ENCODE measurements around the gene ATP8B4. TPM values are rescaled to one million over a fixed set of nuclear protein-coding genes. Genes with fewer than 3 reads are reported as not detected.

ATP8B4 gene
- total RNA-seq = 0.42 and 0.73 TPM in 2 replicates
- total RNA-seq (2013) = 0.68 TPM
- polyA plus RNA-seq = 0.19 TPM in 1 of 2 replicates, not detected in the other
- 0.26 and 1.3 TPM in 2 replicates for polyA minus RNA-seq

GRCh38 chr15:50119063-50120040, at the start of gene ATP8B4:
TSS of gene ATP8B4 (minus strand) at chr15:50119233. CDS start at chr15:50106966, 12,267 bp downstream.
- Histone ChIP-seq H3K4me1 (ENCODE audit: control insufficient read depth in 2 of 2, insufficient read depth in 2 of 2, low read length in 2 of 2) (peaks cover 0 to 2% of the 10 kb centered on the region in 2 donors), H3K27ac (ENCODE audit: low read length in 2 of 2) (no peak within 1 kb of the TSS), H3K36me3 (replicated peaks in 1 of 2; ENCODE audit: control extremely low read depth in 1 of 2, control insufficient read depth in 1 of 2, extremely low read depth in 1 of 2, insufficient read depth in 2 of 2, low read length in 1 of 2) (no peaks in the 10 kb centered on the region), H3K9ac (ENCODE audit: low read length) (no peak within 1 kb of the TSS), H3K4me2 (replicated peaks; ENCODE audit: low read depth, low read length, poor library complexity, severe bottlenecking) (no peak within 1 kb of the TSS), H2AFZ (ENCODE audit: insufficient read depth, low read depth, low read length, poor library complexity, severe bottlenecking) (no peak within 1 kb of the TSS), H3K4me3 (ENCODE audit: control extremely low read depth in 1 of 5, extremely low read depth in 1 of 5, insufficient read depth in 1 of 5, low read depth in 2 of 5, low read length in 4 of 5) (no peak within 1 kb of the TSS), H3K79me2 (ENCODE audit: control insufficient read depth, insufficient read depth, low read length) (no peaks in the 10 kb centered on the region), H3K9me3 (ENCODE audit: control extremely low read depth in 1 of 3, control insufficient read depth in 2 of 3, insufficient read depth in 1 of 3, low read length in 2 of 3) (no peaks in the 10 kb centered on the region), H3K27me3 (replicated peaks in 1 of 4; ENCODE audit: control extremely low read depth in 1 of 4, control insufficient read depth in 3 of 4, insufficient read depth in 4 of 4, low read length in 3 of 4) (peaks cover 0 to 7% (median 2%) of the 10 kb centered on the region in 4 experiments), H4K20me1 (ENCODE audit: control insufficient read depth, insufficient read depth, low read length, poor library complexity, severe bottlenecking) (no peaks in the 10 kb centered on the region)
- no peak within 1 kb of the TSS for H3K27ac Mint-ChIP-seq
- H3K9me3 Mint-ChIP-seq (ENCODE audit: insufficient read depth) = peaks cover 2% of the 10 kb centered on the region
- no peak within 1 kb of the TSS for H3K4me3 Mint-ChIP-seq
- POLR2A ChIA-PET = no interaction called here
- CTCF ChIA-PET = interaction anchor here (0.6 to 1.3 kb wide), 2 partner anchors 264 to 1258 kb away, joined by 3 read pairs; no protein-coding TSS in a partner anchor
- ATAC-seq (ENCODE audit: low read depth) (no peak), DNase-seq (no peak)
- H3K27me3 Mint-ChIP-seq = no peaks in the 10 kb centered on the region
- WGBS (ENCODE audit: insufficient coverage) = 0% methylated on average over 1 of the region's 4 CpGs
- intact Hi-C loops (cut with micrococcal nuclease) = no loop called here
- H3K4me1 Mint-ChIP-seq = peaks cover 8% of the 10 kb centered on the region
- TF ChIP-seq CTCF (IDR thresholded peaks at IDR 0.05) (no peak), EZH2 (IDR thresholded peaks at IDR 0.05; ENCODE audit: borderline replicate concordance, insufficient read depth, low read depth, low read length, poor library complexity, severe bottlenecking) (no peak)

GRCh38 chr15:50168379-50168778, 49.3 kb upstream of the ATP8B4 start:
- H3K27ac Mint-ChIP-seq = no peak overlapping the region
- ATAC-seq (ENCODE audit: low read depth) (no peak), DNase-seq (no peak)
- CTCF ChIA-PET = no interaction called here
- intact Hi-C loops (cut with micrococcal nuclease) = no loop called here
- peaks cover 0 to 6% of the 10 kb centered on the region in 2 donors for H3K4me1 ChIP-seq (ENCODE audit: control insufficient read depth in 2 of 2, insufficient read depth in 2 of 2, low read length in 2 of 2)
- H3K27me3 Mint-ChIP-seq = peaks cover 18% of the 10 kb centered on the region
- H3K27ac ChIP-seq (ENCODE audit: low read length in 2 of 2) = no peak overlapping the region
- H3K4me2 ChIP-seq (replicated peaks; ENCODE audit: low read depth, low read length, poor library complexity, severe bottlenecking) = no peak overlapping the region
- no peaks in the 10 kb centered on the region for H4K20me1 ChIP-seq (ENCODE audit: control insufficient read depth, insufficient read depth, low read length, poor library complexity, severe bottlenecking)
- H2AFZ ChIP-seq (ENCODE audit: insufficient read depth, low read depth, low read length, poor library complexity, severe bottlenecking) = no peak overlapping the region
- no peaks in the 10 kb centered on the region for H3K36me3 ChIP-seq (replicated peaks in 1 of 2; ENCODE audit: control extremely low read depth in 1 of 2, control insufficient read depth in 1 of 2, extremely low read depth in 1 of 2, insufficient read depth in 2 of 2, low read length in 1 of 2)
- H3K27me3 ChIP-seq (replicated peaks in 1 of 4; ENCODE audit: control extremely low read depth in 1 of 4, control insufficient read depth in 3 of 4, insufficient read depth in 4 of 4, low read length in 3 of 4) = peaks cover 0 to 5% (median 0%) of the 10 kb centered on the region in 4 experiments
- H3K9me3 ChIP-seq (ENCODE audit: control extremely low read depth in 1 of 3, control insufficient read depth in 2 of 3, insufficient read depth in 1 of 3, low read length in 2 of 3) = peaks cover 0 to 7% (median 0%) of the 10 kb centered on the region in 3 donors
- no peak overlapping the region for H3K4me3 Mint-ChIP-seq
- WGBS (ENCODE audit: insufficient coverage) = 88% methylated on average over 1 of the region's 4 CpGs
- POLR2A ChIA-PET = no interaction called here
- H3K9me3 Mint-ChIP-seq (ENCODE audit: insufficient read depth) = peaks cover 2% of the 10 kb centered on the region
- no peak overlapping the region for H3K9ac ChIP-seq (ENCODE audit: low read length)
- H3K79me2 ChIP-seq (ENCODE audit: control insufficient read depth, insufficient read depth, low read length) = no peaks in the 10 kb centered on the region
- peaks cover 3% of the 10 kb centered on the region for H3K4me1 Mint-ChIP-seq
- H3K4me3 ChIP-seq (ENCODE audit: control extremely low read depth in 1 of 5, extremely low read depth in 1 of 5, insufficient read depth in 1 of 5, low read depth in 2 of 5, low read length in 4 of 5) = no peak overlapping the region
- TF ChIP-seq CTCF (IDR thresholded peaks at IDR 0.05) = no peak
- TF ChIP-seq EZH2 (IDR thresholded peaks at IDR 0.05; ENCODE audit: borderline replicate concordance, insufficient read depth, low read depth, low read length, poor library complexity, severe bottlenecking) = no peak

Data from B cell (primary cell).